ENCODE measurements around the gene TNNT3.

DNA sequence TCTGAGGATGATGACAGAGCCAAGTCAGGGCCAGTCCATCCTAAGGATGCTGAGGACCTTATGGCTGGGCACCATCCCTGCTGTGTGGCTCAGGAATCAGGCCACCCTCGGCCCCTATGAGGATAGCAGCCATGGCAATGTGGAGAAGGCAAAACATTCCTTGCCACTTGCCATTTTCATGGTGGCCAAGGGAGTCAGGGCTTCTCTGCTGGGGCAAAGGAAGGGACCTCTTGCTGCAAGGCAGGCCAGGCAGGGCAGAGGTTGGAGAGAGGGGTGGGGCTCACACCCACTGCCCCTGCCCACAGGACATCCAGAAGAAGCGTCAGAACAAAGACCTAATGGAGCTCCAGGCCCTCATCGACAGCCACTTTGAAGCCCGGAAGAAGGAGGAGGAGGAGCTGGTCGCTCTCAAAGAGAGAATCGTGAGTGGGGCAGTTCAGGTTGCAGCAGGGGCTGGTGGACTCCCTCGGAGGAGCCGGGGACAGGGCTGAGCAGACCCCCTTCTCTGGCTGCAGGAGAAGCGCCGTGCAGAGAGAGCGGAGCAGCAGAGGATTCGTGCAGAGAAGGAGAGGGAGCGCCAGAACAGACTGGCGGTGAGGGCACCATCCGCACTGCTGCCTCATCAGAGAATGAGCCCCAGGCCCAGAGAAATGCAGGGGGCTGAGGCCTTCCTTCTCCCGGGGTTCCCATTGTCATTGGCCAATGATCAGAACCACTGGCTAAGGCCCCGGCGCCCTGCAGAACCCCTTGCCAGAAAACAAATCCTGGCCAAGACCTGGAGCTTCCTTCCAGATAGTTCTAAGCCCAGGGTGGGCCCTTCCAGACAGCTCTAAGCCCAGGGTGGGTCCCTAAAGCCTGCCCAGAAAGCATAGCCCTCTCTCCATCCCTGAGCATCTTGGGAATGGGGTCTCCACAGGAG lies 14.2 kb downstream of the TNNT3 start:
- TF ChIP-seq, protein P1, sequence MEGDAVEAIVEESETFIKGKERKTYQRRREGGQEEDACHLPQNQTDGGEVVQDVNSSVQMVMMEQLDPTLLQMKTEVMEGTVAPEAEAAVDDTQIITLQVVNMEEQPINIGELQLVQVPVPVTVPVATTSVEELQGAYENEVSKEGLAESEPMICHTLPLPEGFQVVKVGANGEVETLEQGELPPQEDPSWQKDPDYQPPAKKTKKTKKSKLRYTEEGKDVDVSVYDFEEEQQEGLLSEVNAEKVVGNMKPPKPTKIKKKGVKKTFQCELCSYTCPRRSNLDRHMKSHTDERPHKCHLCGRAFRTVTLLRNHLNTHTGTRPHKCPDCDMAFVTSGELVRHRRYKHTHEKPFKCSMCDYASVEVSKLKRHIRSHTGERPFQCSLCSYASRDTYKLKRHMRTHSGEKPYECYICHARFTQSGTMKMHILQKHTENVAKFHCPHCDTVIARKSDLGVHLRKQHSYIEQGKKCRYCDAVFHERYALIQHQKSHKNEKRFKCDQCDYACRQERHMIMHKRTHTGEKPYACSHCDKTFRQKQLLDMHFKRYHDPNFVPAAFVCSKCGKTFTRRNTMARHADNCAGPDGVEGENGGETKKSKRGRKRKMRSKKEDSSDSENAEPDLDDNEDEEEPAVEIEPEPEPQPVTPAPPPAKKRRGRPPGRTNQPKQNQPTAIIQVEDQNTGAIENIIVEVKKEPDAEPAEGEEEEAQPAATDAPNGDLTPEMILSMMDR (IDR thresholded peaks at IDR 0.05; ENCODE audit: low read length) = no peak
- TF ChIP-seq EZH2phosphoT487 (IDR thresholded peaks at IDR 0.05; ENCODE audit: low read length) = no peak
